ENCODE results near the gene ARHGAP6. TPM values are rescaled to one million over a fixed set of nuclear protein-coding genes. Genes with fewer than 3 reads are reported as not detected.
"Not testable (repeated sequence)": the region's sequence is repeated elsewhere in the genome, so short reads cannot be mapped to it uniquely, and the experiment has no call there.

ARHGAP6 gene
- total and polyA plus RNA-seq, 2 of the 4 experiments (the other 2 are of a cell fraction): 1.4 to 1.8 TPM

DNA sequence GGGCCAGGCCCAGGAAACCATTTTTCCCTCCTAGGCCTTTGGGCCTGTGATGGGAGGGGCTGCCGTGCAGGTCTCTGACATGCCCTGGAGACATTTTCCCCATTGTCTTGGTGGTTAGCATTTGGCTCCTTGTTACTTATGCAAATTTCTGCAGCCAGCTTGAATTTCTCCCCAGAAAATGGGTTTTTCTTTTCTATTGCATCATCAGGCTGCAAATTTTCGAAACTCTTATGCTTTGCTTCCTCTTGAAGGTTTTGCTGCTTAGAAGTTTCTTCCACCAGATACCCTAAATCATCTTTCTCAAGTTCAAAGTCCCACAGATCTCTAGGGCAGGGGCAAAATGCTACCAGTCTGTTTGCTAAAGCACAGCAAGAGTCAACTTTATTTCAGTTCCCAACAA, 430.3 kb downstream of the ARHGAP6 start:
- H3K27ac ChIP-seq (ENCODE audit: insufficient read depth, low read length); H3K18ac ChIP-seq (ENCODE audit: low read depth, low read length); H3K9me1 ChIP-seq (ENCODE audit: insufficient read depth, low read length); H3K27me3 ChIP-seq (ENCODE audit: control insufficient read depth, insufficient read depth, low read length); H3K36me3 ChIP-seq (ENCODE audit: control insufficient read depth, insufficient read depth, low read length); H3K79me1 ChIP-seq (ENCODE audit: low read depth in 1 of 2, low read length in 2 of 2); H2BK5ac ChIP-seq (ENCODE audit: low read depth, low read length, poor library complexity, severe bottlenecking); H3K4me1 ChIP-seq (ENCODE audit: control insufficient read depth, insufficient read depth, low read length); H2BK20ac ChIP-seq (ENCODE audit: low read depth, low read length); H4K8ac ChIP-seq (ENCODE audit: low read depth in 2 of 2, low read length in 2 of 2); H4K5ac ChIP-seq (ENCODE audit: low read depth, low read length); H2AFZ ChIP-seq (replicated peaks; ENCODE audit: low read length, poor library complexity); H3K9ac ChIP-seq (ENCODE audit: low read depth, low read length); CTCF ChIA-PET; H3K4ac ChIP-seq (ENCODE audit: low read depth, low read length); BruUV-seq (replicated peaks); H3K4me2 ChIP-seq (ENCODE audit: low read depth, low read length); H4K91ac ChIP-seq (ENCODE audit: insufficient read depth, low read depth, low read length); H2AK5ac ChIP-seq (ENCODE audit: low read depth, low read length); H4K20me1 ChIP-seq (ENCODE audit: insufficient read depth, low read length); H2BK15ac ChIP-seq (ENCODE audit: low read depth, low read length); H3K56ac ChIP-seq (ENCODE audit: extremely low read depth, insufficient read depth, low read length); DNase-seq; dilution Hi-C loops (cut with HindIII; ENCODE audit: low sequenced_read_pairs, unreplicated experiment); H3K14ac ChIP-seq (replicated peaks; ENCODE audit: low read depth, low read length); ATAC-seq (ENCODE audit: low read depth); H3K9me3 ChIP-seq (ENCODE audit: control insufficient read depth, insufficient read depth, low read length); in situ Hi-C loops (cut with MboI; ENCODE audit: low sequenced_read_pairs); intact Hi-C loops (cut with micrococcal nuclease); POLR2A ChIA-PET (ENCODE audit: unreplicated experiment); H3K4me3 ChIP-seq (ENCODE audit: insufficient read depth, low read depth, low read length); H2AK9ac ChIP-seq (replicated peaks; ENCODE audit: low read depth, low read length, poor library complexity); H3K23ac ChIP-seq (ENCODE audit: low read depth, low read length); H2BK120ac ChIP-seq (ENCODE audit: low read depth, low read length): not testable (repeated sequence)
- 20% methylated on average over 1 of the region's 2 CpGs; no CpG with 5 or more reads in 1 of the 2 experiments for WGBS, 2 experiments (ENCODE audit: extremely low coverage in 2 of 2, insufficient read length in 1 of 2)
